Fibroblast of lung (primary cell): ENCODE results near the gene ARSK.

Experiments
- CTCF ChIP-seq, 2 donors: IDR thresholded peaks in 1 of 2; conservative IDR thresholded peaks in 1 of 2; 1 replicate in 1 of 2; 2 replicates in 1 of 2; pipeline ENCODE4 v1.5.1; 2011 to 2012; ENCODE audit warnings: low read length in 2 of 2, control low read depth in 1 of 2, inconsistent platforms in 1 of 2, low read depth in 1 of 2, mild to moderate bottlenecking in 1 of 2
- EZH2 ChIP-seq: IDR thresholded peaks from 2 replicates; pipeline ENCODE4 v1.5.1; 2012; ENCODE audit warnings: low read length, control low read depth, mild to moderate bottlenecking; ENCODE audit errors: missing control alignments

- no peak for TF ChIP-seq EZH2
- TF ChIP-seq CTCF (conservative IDR thresholded peaks at IDR 0.05 in 1 of 2, IDR thresholded peaks at IDR 0.05 in 1 of 2; ENCODE audit: low read depth in 1 of 2, low read length in 2 of 2), result no peak
Observed at GRCh38 chr5:95652849-95653248, 97.9 kb downstream of the ARSK start.
